Parathyroid adenoma (tissue), 2 donors: ENCODE measurements around the gene FYN.

Experiments used
- H2AFZ ChIP-seq: fragments of 300-600 bp; sonication (generic); one replicate; pipeline ENCODE4 v1.7.0; 2017; ENCODE audit warnings: antibody characterized with exemption, mild to moderate bottlenecking
- H3K27ac ChIP-seq: fragments of 300-600 bp; sonication (generic); one replicate; pipeline ENCODE4 v1.7.0; 2017
- H3K27me3 ChIP-seq: fragments of 300-600 bp; sonication (generic); one replicate; pipeline ENCODE4 v1.7.0; 2017; ENCODE audit warnings: low read length; ENCODE audit not compliant: control insufficient read depth, insufficient read depth
- H3K36me3 ChIP-seq: fragments of 300-600 bp; sonication (generic); one replicate; pipeline ENCODE4 v1.7.0; 2017; ENCODE audit warnings: low read length; ENCODE audit not compliant: control insufficient read depth, insufficient read depth
- H3K4me1 ChIP-seq: fragments of 300-600 bp; sonication (generic); one replicate; pipeline ENCODE4 v1.7.0; 2017; ENCODE audit warnings: control low read depth
- H3K4me2 ChIP-seq: fragments of 300-600 bp; sonication (generic); one replicate; pipeline ENCODE4 v1.7.0; 2017; ENCODE audit warnings: low read length
- H3K4me3 ChIP-seq: fragments of 300-600 bp; sonication (generic); one replicate; pipeline ENCODE4 v1.7.0; 2017; ENCODE audit warnings: low read depth, low read length
- H3K79me2 ChIP-seq: fragments of 300-600 bp; sonication (generic); one replicate; pipeline ENCODE4 v1.7.0; 2017; ENCODE audit warnings: control low read depth
- H3K9ac ChIP-seq: fragments of 300-600 bp; sonication (generic); one replicate; pipeline ENCODE4 v1.7.0; 2017; ENCODE audit warnings: mild to moderate bottlenecking
- H3K9me3 ChIP-seq: fragments of 300-600 bp; sonication (generic); one replicate; pipeline ENCODE4 v1.7.0; 2017; ENCODE audit warnings: low read length; ENCODE audit not compliant: control insufficient read depth
- CTCF ChIP-seq: fragments of 300-600 bp; sonication (generic); IDR thresholded peaks from one replicate; pipeline ENCODE4 v1.7.0; 2017; ENCODE audit warnings: antibody characterized with exemption, mild to moderate bottlenecking
- donor health status: primary hyperparathyroidism.

Gene FYN

GRCh38 chr6:111792914-111793700, 80.1 kb downstream of the FYN start:
- Histone ChIP-seq H3K4me3 (no peak overlapping the region), H3K79me2 (peaks cover 16% of the 10 kb centered on the region), H3K9me3 (no peaks in the 10 kb centered on the region), H3K4me2 (no peak overlapping the region), H3K4me1 (no peaks in the 10 kb centered on the region), H3K9ac (no peak overlapping the region), H3K36me3 (no peaks in the 10 kb centered on the region), H2AFZ (no peak overlapping the region), H3K27me3 (no peaks in the 10 kb centered on the region), H3K27ac (no peak overlapping the region)
- no peak for TF ChIP-seq CTCF

GRCh38 chr6:111792241-111792640, 81.0 kb downstream of the FYN start:
- H3K9me3 ChIP-seq: no peaks in the 10 kb centered on the region
- H3K27me3 ChIP-seq: no peaks in the 10 kb centered on the region
- no peak overlapping the region for H3K4me3 ChIP-seq
- no peak overlapping the region for H3K9ac ChIP-seq
- no peak overlapping the region for H3K4me2 ChIP-seq
- H2AFZ ChIP-seq: no peak overlapping the region
- H3K4me1 ChIP-seq: no peaks in the 10 kb centered on the region
- TF ChIP-seq CTCF: no peak
- no peak overlapping the region for H3K27ac ChIP-seq
- no peaks in the 10 kb centered on the region for H3K36me3 ChIP-seq
- H3K79me2 ChIP-seq: peaks cover 15% of the 10 kb centered on the region

GRCh38 chr6:111791415-111791814, 81.8 kb downstream of the FYN start:
- no peak for TF ChIP-seq CTCF
- no peaks in the 10 kb centered on the region for H3K4me1 ChIP-seq
- no peak overlapping the region for H3K4me2 ChIP-seq
- H3K79me2 ChIP-seq: peaks cover 13% of the 10 kb centered on the region
- H2AFZ ChIP-seq: no peak overlapping the region
- no peak overlapping the region for H3K9ac ChIP-seq
- H3K27ac ChIP-seq: no peak overlapping the region
- no peak overlapping the region for H3K4me3 ChIP-seq
- H3K36me3 ChIP-seq: no peaks in the 10 kb centered on the region
- H3K9me3 ChIP-seq: no peaks in the 10 kb centered on the region
- H3K27me3 ChIP-seq: no peaks in the 10 kb centered on the region

DNA sequence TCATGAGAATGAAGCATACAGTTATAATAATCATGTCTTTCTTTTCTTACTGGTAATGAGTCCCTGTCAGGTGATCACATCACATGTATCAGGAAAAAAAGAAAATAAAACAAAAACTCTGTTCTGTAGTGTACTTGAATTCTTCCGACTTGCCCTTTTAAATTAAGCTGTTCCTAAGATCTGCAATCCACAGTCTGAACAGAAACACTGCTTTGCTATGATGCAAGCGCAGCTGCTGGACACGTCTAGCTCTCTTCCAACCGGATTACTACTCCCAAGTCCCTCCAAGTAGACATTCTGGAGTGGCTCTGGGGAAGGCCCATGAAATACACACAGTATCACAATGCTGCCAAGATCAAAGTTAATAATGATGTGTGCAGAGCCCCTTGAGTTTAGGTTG, 83.7 kb downstream of the FYN start:
- H2AFZ ChIP-seq: no peak overlapping the region
- no peaks in the 10 kb centered on the region for H3K4me1 ChIP-seq
- H3K9ac ChIP-seq: no peak overlapping the region
- no peak overlapping the region for H3K4me2 ChIP-seq
- no peak for TF ChIP-seq CTCF
- no peaks in the 10 kb centered on the region for H3K9me3 ChIP-seq
- no peak overlapping the region for H3K4me3 ChIP-seq
- H3K36me3 ChIP-seq: no peaks in the 10 kb centered on the region
- H3K79me2 ChIP-seq: peaks cover 8% of the 10 kb centered on the region
- H3K27me3 ChIP-seq: no peaks in the 10 kb centered on the region
- no peak overlapping the region for H3K27ac ChIP-seq
